ENCODE results near the gene HSDL2.

DNA sequence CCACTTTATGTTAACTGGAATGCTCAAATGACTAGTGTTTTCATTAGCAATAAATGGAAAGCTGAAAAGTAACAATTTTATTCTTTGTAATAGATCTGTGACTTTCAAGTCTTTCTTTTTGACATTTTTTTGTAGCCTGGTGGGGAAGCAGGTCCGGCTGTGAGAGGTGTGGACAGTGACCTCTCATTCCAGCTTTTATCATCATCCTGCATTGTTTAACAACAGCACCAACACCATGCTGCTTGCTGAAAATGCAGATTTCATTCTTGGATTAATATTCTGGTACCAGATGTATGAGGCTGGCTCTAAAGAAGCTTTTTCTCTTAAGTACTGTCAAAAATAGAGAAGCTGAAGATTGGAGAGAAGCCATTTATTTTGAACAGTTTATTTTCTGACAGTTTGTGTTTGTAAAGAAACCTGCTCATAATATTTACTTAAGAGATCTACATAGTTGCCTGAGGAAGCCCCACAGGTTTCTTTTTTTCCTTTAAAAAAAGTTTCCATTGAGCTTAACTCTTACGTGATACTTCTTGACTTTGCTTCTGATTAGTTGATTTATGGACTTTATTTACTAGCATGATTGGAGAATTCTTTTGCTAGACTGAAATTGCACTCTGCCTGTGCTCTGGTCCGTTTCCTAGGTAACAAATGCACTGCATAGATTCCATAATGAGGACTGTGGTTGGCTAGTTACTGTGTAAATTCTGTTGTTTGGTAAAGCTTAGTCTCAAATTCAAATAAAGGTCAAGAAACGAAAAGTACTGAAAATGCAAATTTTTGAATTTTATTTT, 110.2 kb downstream of the HSDL2 start:
- TF ChIP-seq, protein P1, sequence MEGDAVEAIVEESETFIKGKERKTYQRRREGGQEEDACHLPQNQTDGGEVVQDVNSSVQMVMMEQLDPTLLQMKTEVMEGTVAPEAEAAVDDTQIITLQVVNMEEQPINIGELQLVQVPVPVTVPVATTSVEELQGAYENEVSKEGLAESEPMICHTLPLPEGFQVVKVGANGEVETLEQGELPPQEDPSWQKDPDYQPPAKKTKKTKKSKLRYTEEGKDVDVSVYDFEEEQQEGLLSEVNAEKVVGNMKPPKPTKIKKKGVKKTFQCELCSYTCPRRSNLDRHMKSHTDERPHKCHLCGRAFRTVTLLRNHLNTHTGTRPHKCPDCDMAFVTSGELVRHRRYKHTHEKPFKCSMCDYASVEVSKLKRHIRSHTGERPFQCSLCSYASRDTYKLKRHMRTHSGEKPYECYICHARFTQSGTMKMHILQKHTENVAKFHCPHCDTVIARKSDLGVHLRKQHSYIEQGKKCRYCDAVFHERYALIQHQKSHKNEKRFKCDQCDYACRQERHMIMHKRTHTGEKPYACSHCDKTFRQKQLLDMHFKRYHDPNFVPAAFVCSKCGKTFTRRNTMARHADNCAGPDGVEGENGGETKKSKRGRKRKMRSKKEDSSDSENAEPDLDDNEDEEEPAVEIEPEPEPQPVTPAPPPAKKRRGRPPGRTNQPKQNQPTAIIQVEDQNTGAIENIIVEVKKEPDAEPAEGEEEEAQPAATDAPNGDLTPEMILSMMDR (IDR thresholded peaks at IDR 0.05 in 2 of 3, conservative IDR thresholded peaks at IDR 0.05 in 1 of 3; ENCODE audit: control insufficient read depth in 2 of 3, extremely low read depth in 1 of 3, insufficient read depth in 1 of 3, low read depth in 3 of 3, low read length in 3 of 3): no peak
- TF ChIP-seq RB1 (IDR thresholded peaks at IDR 0.05; ENCODE audit: borderline replicate concordance) (no peak), POLR2AphosphoS5 (IDR thresholded peaks at IDR 0.05; ENCODE audit: low read length) (no peak), CBFB (IDR thresholded peaks at IDR 0.05; ENCODE audit: low read depth) (no peak), ESRRA (IDR thresholded peaks at IDR 0.05; ENCODE audit: low read length) (no peak), FOXK2 (IDR thresholded peaks at IDR 0.05) (no peak), SREBF1 (IDR thresholded peaks at IDR 0.05; ENCODE audit: low read length) (no peak)
- TF ChIP-seq, protein P2, sequence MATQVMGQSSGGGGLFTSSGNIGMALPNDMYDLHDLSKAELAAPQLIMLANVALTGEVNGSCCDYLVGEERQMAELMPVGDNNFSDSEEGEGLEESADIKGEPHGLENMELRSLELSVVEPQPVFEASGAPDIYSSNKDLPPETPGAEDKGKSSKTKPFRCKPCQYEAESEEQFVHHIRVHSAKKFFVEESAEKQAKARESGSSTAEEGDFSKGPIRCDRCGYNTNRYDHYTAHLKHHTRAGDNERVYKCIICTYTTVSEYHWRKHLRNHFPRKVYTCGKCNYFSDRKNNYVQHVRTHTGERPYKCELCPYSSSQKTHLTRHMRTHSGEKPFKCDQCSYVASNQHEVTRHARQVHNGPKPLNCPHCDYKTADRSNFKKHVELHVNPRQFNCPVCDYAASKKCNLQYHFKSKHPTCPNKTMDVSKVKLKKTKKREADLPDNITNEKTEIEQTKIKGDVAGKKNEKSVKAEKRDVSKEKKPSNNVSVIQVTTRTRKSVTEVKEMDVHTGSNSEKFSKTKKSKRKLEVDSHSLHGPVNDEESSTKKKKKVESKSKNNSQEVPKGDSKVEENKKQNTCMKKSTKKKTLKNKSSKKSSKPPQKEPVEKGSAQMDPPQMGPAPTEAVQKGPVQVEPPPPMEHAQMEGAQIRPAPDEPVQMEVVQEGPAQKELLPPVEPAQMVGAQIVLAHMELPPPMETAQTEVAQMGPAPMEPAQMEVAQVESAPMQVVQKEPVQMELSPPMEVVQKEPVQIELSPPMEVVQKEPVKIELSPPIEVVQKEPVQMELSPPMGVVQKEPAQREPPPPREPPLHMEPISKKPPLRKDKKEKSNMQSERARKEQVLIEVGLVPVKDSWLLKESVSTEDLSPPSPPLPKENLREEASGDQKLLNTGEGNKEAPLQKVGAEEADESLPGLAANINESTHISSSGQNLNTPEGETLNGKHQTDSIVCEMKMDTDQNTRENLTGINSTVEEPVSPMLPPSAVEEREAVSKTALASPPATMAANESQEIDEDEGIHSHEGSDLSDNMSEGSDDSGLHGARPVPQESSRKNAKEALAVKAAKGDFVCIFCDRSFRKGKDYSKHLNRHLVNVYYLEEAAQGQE (IDR thresholded peaks at IDR 0.05; ENCODE audit: low read depth, low read length): no peak
